NCI-H524 treated with DMSO at 0.1 percent for 48 hours (cell line): ENCODE measurements around the gene HEXIM2.

Experiments used
- DNase-seq: peaks from one replicate; lab custom pipeline; 2025; lab: John Stamatoyannopoulos, UW

HEXIM2 gene

DNA sequence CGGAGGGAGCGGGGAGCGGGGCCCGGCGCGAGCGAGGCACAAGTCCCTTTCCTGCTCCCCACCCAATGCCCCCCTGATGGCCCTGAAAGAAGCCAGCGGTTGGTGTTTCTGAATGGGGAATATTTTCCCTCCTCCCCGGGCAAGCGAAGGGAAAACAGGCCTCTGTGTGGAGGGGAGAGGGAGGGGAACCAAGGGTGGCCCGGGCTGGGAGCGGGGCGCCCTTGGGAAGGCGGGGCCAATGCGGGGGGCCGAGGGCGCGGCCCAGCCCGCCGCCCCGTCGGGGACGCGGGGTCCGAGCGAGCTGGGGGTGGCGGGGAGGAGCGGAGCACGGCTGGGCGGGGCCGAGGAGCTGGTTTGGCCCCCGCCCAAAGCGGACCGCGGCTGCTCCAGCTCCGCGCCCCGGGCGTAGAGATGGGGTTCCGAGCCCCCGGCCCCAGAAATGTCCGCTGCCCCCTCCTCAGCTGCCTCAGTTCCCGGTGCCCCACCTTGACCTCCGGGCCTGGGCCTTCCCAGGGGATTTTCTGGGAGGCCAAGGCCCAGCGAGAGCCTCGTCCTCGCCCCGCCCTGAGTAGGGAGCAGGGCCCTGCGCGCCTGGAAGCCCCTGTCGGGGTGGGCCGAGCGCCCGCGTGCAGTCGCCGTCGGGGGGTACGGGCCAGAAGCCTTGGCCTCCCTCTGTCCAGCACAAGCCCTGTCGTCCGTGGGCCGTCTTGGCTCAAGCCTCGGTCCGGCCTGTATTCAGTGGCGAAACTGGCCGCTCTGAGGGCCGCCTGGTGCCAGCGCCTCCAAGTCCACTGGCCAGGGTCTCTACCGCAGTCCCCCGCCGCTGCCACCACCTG, 17.3 kb upstream of the HEXIM2 start:
- no peak for DNase-seq

DNA sequence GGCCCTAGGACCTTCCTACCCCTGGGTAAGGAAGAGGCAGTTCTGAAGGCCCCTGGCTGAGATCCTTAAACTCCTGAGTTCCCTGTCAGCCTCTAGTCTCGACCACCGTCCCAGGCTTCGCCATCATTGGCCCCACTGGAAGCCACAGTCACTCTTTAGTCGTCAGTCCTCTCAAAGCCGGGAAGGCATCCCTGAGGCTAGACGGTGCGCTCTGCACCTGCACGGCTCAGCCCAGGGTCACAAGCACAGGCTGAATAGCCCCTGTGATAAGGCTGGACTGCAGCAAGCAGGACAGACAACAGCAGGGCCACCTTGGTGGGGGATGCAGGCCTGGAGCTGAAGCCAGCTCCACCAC, 16.7 kb upstream of the HEXIM2 start:
- DNase-seq = no peak

- no peak for DNase-seq
These were observed 15.5 kb upstream of the HEXIM2 start for GRCh38 chr17:45146166-45146565.

- DNase-seq = no peak
These were observed 15.1 kb upstream of the HEXIM2 start for GRCh38 chr17:45146592-45146889.

DNA sequence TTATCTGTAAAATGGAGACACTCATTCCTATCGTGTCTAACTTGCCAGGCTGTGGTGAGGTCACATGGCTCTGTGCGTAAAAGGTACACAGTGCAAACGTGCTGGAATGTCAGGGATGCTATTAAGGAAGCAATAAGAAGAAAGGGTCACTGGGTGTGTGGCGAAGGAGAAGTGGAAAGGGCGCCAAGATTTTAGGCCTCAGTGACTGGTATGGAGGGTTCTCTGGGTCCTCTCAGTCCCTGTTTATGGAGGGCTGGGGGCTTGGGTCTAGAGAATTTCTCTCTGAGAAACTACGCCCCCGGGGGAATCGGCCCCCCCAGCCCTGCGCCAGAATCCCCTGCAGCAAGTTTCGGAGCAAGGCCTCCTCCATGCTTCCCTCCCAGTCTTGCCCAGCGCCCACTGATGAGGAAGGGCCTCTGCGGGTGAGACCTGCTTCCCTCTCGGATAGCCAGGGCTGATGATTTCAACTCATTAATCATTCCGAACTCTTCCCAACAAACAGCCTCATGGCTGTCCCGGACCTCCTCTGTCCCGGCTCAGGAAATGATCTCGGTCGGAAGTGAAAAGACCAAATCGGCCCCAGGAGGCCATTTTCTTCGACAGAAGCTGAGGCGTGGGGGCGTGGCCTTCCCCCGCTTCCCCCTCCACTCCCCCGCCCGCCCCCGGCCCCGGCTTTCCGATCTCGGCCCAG, 14.6 kb upstream of the HEXIM2 start:
- DNase-seq = no peak

DNA sequence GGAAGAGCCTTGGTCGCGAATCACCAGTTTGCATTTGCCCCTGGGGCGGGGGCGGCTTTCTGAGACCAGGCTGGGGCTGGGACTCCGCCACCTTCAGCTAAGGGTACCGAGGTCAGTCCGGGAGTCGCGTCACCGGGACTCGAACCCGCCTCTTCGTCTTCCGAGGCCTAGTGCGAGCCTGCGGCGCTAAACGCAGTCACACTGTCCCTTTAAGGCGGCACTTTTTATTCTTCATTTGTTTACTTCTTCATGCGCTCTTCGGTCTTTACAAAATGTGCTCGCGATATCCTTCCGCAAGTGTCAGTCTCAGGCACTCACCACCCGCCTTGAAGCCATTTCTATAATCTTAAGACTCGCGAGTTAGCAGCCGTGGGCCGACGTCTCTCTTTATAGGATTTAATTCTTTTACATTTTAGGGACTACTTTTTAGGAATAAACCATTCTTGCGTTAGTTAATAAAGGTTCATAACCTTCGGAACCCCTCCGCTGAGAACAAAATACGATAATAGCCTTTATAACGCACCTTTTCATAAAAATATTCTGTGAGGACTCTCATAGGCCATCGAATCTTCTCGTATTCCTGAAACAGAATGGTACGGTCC, 14.0 kb upstream of the HEXIM2 start:
- DNase-seq = peak; percentile 98

- peak; percentile 99 for DNase-seq
These were observed 13.3 kb upstream of the HEXIM2 start, which contains the start of gene HEXIM1 for GRCh38 chr17:45148183-45149036. Gene HEXIM1 (plus strand): TSS chr17:45148475. CDS start chr17:45149191, 716 bp downstream.

- peak; percentile 76 for DNase-seq
These were observed 12.5 kb upstream of the HEXIM2 start for GRCh38 chr17:45149037-45149668.

GRCh38 chr17:45149669-45150664, 11.7 kb upstream of the HEXIM2 start:
- DNase-seq = no peak

GRCh38 chr17:45150911-45151809, 10.5 kb upstream of the HEXIM2 start:
- DNase-seq = no peak

DNA sequence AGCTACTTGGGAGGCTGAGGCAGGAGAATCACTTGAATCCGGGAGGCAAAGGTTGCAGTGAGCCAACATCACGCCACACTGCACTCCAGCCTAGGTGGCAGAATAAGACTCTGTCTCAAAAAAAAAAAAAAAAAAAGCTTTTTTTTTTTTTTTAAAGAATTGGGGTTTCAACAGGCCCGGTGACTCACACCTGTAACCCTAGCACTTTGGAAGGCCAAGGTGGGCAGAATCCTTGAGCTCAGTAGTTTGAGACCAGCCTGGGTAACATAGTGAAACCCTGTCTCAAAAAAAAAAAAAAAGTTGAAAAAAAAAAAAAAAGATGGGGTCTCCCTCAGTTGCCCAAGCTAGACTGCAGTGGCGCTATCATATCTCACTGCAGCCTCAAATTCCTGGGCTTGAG, 6.6 kb upstream of the HEXIM2 start:
- no peak for DNase-seq

GRCh38 chr17:45155483-45155882, 6.2 kb upstream of the HEXIM2 start:
- DNase-seq = no peak

- DNase-seq = no peak
These were observed 5.4 kb upstream of the HEXIM2 start for GRCh38 chr17:45156242-45156641.

DNA sequence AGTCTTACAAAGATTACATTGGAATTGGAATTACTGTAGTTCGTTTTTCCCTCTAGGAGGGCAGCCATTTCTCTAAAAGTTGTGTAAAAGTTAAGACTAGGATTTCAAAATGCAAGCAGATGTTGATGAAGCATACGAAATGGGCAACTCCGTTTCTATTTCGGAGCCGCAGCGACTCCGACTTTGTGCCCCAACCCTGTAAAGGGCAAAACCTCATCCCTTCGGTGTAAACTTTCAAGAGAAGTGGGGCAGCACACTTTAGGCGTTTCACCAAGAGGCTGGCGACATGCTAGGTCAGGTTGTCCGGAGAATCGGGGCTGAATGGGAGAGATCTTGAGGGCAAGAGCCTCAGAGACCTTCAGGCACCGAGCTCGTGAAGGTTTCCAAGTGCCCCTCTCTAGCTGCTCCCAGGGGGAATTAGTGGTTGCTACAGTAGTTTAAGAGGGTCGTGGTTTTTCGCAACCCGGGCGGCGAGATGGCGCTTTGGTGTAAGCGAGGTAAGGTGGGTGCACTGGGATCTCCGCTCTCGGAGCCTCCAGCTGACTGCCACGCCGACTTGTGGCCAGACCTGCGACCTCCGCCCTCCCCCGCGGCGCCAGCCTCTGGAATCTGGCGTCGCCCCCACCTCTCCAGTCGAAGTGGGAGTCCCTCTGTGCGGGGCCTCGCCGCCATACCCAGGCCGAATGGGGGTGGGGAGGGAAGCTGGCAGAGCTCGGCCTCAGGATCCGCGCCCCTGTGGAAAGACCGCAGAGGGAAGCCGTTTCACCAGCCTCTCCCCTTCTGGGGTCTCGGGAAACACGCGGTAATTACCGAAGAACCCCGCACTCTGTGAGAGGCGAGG, 1.0 kb upstream of the HEXIM2 start:
- peak; percentile 52 for DNase-seq

DNA sequence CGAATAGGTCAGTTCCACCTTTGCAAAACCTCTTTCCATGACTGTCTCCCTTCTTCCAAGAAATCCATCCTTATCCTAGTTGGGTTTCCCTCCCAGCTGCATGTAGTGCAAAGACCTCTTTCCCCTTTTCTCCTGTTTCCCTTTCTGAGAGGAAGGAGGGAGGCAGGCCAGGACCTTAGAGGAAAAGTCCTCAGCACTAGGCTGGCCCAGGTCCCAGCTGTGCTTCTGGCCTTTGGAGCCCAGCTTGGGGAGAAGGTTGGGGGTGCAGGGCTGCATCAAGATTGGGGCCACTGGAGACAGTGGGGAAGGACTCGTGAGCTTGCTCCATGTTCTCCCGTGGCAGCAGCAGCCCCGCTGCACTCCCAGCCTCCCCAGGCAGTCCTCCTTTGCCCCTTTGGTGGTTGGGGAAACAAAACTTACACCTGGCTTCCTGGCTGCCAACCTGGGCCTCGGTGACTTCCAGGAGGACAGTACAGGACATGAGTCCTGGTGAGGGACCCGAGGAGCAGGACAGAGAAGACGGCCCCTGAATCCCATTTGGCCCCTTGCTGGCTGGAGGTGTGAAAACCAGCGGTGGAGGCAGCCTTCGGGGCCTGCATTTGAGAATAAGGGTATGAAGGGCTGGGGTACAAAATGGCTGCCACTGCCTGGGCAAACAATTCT, 481 bp downstream of the HEXIM2 start:
- no peak for DNase-seq

- DNase-seq = no peak
These were observed 3.1 kb downstream of the HEXIM2 start for GRCh38 chr17:45164734-45165269.

GRCh38 chr17:45168991-45169752, 7.5 kb downstream of the HEXIM2 start:
- no peak for DNase-seq
